CD4-positive, alpha-beta memory T cell (primary cell): ENCODE measurements around the gene PABPC1L. TPM values are rescaled to one million over a fixed set of nuclear protein-coding genes. Genes with fewer than 3 reads are reported as not detected.

Source experiments
- CTCF ChIA-PET: fragments of 350-600 bp; sonication (Branson Sonifier 250); formaldehyde crosslinking; loops from one replicate; lab custom pipeline; 2021; ENCODE audit warnings: inconsistent platforms; ENCODE audit not compliant: partially characterized antibody; lab: Charles Lee
- POLR2A ChIA-PET: fragments of 350-600 bp; sonication (Branson Sonifier 250); formaldehyde crosslinking; loops from one replicate; lab custom pipeline; 2021; ENCODE audit not compliant: partially characterized antibody; lab: Charles Lee
- DNase-seq, 5 donors: peaks; one replicate each; pipeline versions ENCODE4 v3.0.0 to v3.0.0-alpha.2; 2020 to 2022; ENCODE audit warnings: mixed read lengths in 1 of 5
- H3K27ac ChIP-seq: one replicate; pipeline ENCODE4 v1.7.0; 2013; ENCODE audit warnings: low read depth, low read length
- H3K27me3 ChIP-seq: 2 replicates; pipeline ENCODE4 v1.7.0; 2013; ENCODE audit warnings: mild to moderate bottlenecking, low read length, moderate library complexity; ENCODE audit not compliant: insufficient read depth
- H3K36me3 ChIP-seq: 2 replicates; pipeline ENCODE4 v1.7.0; 2013; ENCODE audit warnings: mild to moderate bottlenecking, low read length, moderate library complexity; ENCODE audit not compliant: insufficient read depth
- H3K4me1 ChIP-seq: 2 replicates; pipeline ENCODE4 v1.7.0; 2013; ENCODE audit warnings: mild to moderate bottlenecking, low read length, moderate library complexity; ENCODE audit not compliant: insufficient read depth
- H3K4me3 ChIP-seq, 2 donors: one replicate each; pipeline ENCODE4 v1.7.0; 2013; ENCODE audit warnings: low read length in 2 of 2, mild to moderate bottlenecking in 1 of 2
- H3K9me3 ChIP-seq, 2 donors: one replicate each; pipeline ENCODE4 v1.7.0; 2013; ENCODE audit warnings: low read length in 2 of 2, control low read depth in 1 of 2; ENCODE audit not compliant: control insufficient read depth in 1 of 2
- H3K27ac Mint-ChIP-seq, 7 donors: one replicate each; pipeline ENCODE4 v1.8.0; 2020 to 2021; ENCODE audit warnings: mixed read lengths in 7 of 7, mild to moderate bottlenecking in 6 of 7, inconsistent platforms in 3 of 7, moderate library complexity in 3 of 7
- H3K27me3 Mint-ChIP-seq, 2 donors: one replicate each; pipeline ENCODE4 v1.8.0; 2020 to 2021; ENCODE audit warnings: mixed read lengths in 2 of 2
- H3K36me3 Mint-ChIP-seq, 2 donors: one replicate each; pipeline ENCODE4 v1.8.0; 2020 to 2021; ENCODE audit warnings: mixed read lengths in 2 of 2, inconsistent platforms in 1 of 2, mild to moderate bottlenecking in 1 of 2
- H3K4me1 Mint-ChIP-seq, 4 donors: one replicate each; pipeline ENCODE4 v1.8.0; 2020 to 2021; ENCODE audit warnings: mixed read lengths in 4 of 4, mild to moderate bottlenecking in 1 of 4
- H3K4me3 Mint-ChIP-seq, 8 donors: one replicate each; pipeline ENCODE4 v1.8.0; 2020 to 2021; ENCODE audit warnings: mixed read lengths in 8 of 8, mild to moderate bottlenecking in 7 of 8, moderate library complexity in 6 of 8, inconsistent platforms in 3 of 8
- H3K9me3 Mint-ChIP-seq, 8 donors: one replicate each; pipeline ENCODE4 v1.8.0; 2020 to 2021; ENCODE audit warnings: mixed read lengths in 8 of 8, mild to moderate bottlenecking in 5 of 8, inconsistent platforms in 3 of 8, moderate library complexity in 1 of 8
- intact Hi-C: fragments of 100-400 bp; cut with micrococcal nuclease; formaldehyde crosslinking; loops from one replicate; pipeline ENCODE4 v1.15.1; 2023
- polyA plus RNA-seq, 2 donors: library from polyadenylated mRNA; unstranded; fragments of 300-500 nt; fragmentation: Illumina TruSeq; gene quantifications; one replicate each; pipeline ENCODE4 v1.2.3, GENCODE V29; 2021
- total RNA-seq, 2 experiments: library from RNA; stranded (reverse); gene quantifications; one replicate each; pipeline ENCODE4 v1.2.3, GENCODE V29; 2021

PABPC1L gene
- total and polyA plus RNA-seq, 4 experiments from 2014 or later, result 0.42 to 50.0 (median 46.5) TPM; not detected in 1

- Mint-ChIP-seq H3K4me3 (no peak overlapping the region), H3K36me3 (peaks cover 18 to 34% of the 10 kb centered on the region in 2 donors), H3K27ac (no peak overlapping the region), H3K9me3 (no peaks in the 10 kb centered on the region), H3K27me3 (no peaks in the 10 kb centered on the region), H3K4me1 (no peaks in the 10 kb centered on the region)
- ChIA-PET CTCF (no interaction called here), POLR2A (no interaction called here)
- H3K4me1 ChIP-seq, result no peaks in the 10 kb centered on the region
- H3K36me3 ChIP-seq, result peaks cover 2% of the 10 kb centered on the region
- no peak overlapping the region for H3K27ac ChIP-seq
- DNase-seq, result no peak
- H3K4me3 ChIP-seq, result no peak overlapping the region
- intact Hi-C loops, result no loop called here
- no peaks in the 10 kb centered on the region for H3K9me3 ChIP-seq
- no peaks in the 10 kb centered on the region for H3K27me3 ChIP-seq
Measured at GRCh38 chr20:44921447-44921846, 11.6 kb downstream of the PABPC1L start.

GRCh38 chr20:44924541-44924940, 14.7 kb downstream of the PABPC1L start:
- Mint-ChIP-seq H3K36me3 (peaks cover 16 to 28% of the 10 kb centered on the region in 2 donors), H3K9me3 (no peaks in the 10 kb centered on the region), H3K4me1 (no peaks in the 10 kb centered on the region), H3K27me3 (no peaks in the 10 kb centered on the region), H3K4me3 (no peak overlapping the region), H3K27ac (no peak overlapping the region)
- no peak for DNase-seq
- intact Hi-C loops, result no loop called here
- Histone ChIP-seq H3K27me3 (no peaks in the 10 kb centered on the region), H3K4me3 (no peak overlapping the region), H3K4me1 (no peaks in the 10 kb centered on the region), H3K9me3 (no peaks in the 10 kb centered on the region), H3K36me3 (no peaks in the 10 kb centered on the region), H3K27ac (no peak overlapping the region)
- POLR2A ChIA-PET, result no interaction called here
- CTCF ChIA-PET, result no interaction called here

- peak overlapping the region in 1 of 7 donors; percentile 42 for H3K27ac Mint-ChIP-seq
- H3K9me3 ChIP-seq, result no peaks in the 10 kb centered on the region
- no peaks in the 10 kb centered on the region for H3K9me3 Mint-ChIP-seq
- H3K4me1 ChIP-seq, result no peaks in the 10 kb centered on the region
- ChIA-PET CTCF (no interaction called here), POLR2A (interaction anchor here (0.7 kb wide), 1 partner anchor 122 kb away, joined by 3 read pairs; no protein-coding TSS in a partner anchor)
- intact Hi-C loops, result no loop called here
- H3K27ac ChIP-seq, result no peak overlapping the region
- no peaks in the 10 kb centered on the region for H3K27me3 Mint-ChIP-seq
- H3K27me3 ChIP-seq, result no peaks in the 10 kb centered on the region
- H3K4me3 Mint-ChIP-seq, result no peak overlapping the region
- no peak for DNase-seq
- no peaks in the 10 kb centered on the region for H3K4me1 Mint-ChIP-seq
- H3K36me3 ChIP-seq, result no peaks in the 10 kb centered on the region
- H3K4me3 ChIP-seq, result no peak overlapping the region
- peaks cover 23 to 34% of the 10 kb centered on the region in 2 donors for H3K36me3 Mint-ChIP-seq
Measured at GRCh38 chr20:44928595-44928994, 18.7 kb downstream of the PABPC1L start.

- Mint-ChIP-seq H3K4me3 (no peak overlapping the region), H3K27ac (peak overlapping the region in 2 of 7 donors; percentile 30 to 55), H3K4me1 (no peaks in the 10 kb centered on the region), H3K9me3 (no peaks in the 10 kb centered on the region), H3K36me3 (peaks cover 22 to 25% of the 10 kb centered on the region in 2 donors), H3K27me3 (no peaks in the 10 kb centered on the region)
- Histone ChIP-seq H3K9me3 (no peaks in the 10 kb centered on the region), H3K27ac (no peak overlapping the region), H3K36me3 (no peaks in the 10 kb centered on the region), H3K27me3 (no peaks in the 10 kb centered on the region), H3K4me1 (no peaks in the 10 kb centered on the region), H3K4me3 (no peak overlapping the region)
- POLR2A ChIA-PET, result interaction anchor here (0.9 kb wide), 1 partner anchor 11 kb away, joined by 3 read pairs; no protein-coding TSS in a partner anchor
- no peak for DNase-seq
- intact Hi-C loops, result no loop called here
- CTCF ChIA-PET, result no interaction called here
Measured at GRCh38 chr20:44930517-44931168, 20.8 kb downstream of the PABPC1L start.

DNA sequence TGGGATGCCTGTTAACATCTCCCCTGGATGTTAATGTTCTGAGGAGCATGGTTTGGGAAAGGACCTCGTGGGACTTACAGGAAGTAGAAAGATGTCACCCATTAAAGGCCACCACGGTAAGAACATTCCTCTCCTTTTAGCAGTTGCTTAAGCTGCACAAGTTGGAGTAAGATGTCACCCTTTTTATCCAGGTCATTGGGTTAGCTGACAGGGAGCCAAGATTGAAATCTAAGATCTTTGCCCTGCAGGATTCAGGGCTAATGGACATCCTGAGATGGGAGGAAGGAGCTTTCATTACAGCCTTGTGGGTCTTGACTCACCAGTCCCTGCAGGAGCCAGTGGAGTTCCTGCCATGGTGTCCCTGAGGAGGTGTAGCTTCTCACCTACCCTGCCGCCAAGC, 22.1 kb downstream of the PABPC1L start:
- no peak for DNase-seq
- H3K4me1 Mint-ChIP-seq, result no peaks in the 10 kb centered on the region
- Histone ChIP-seq H3K36me3 (peaks cover 8% of the 10 kb centered on the region), H3K9me3 (no peaks in the 10 kb centered on the region), H3K27ac (no peak overlapping the region), H3K4me1 (no peaks in the 10 kb centered on the region), H3K4me3 (no peak overlapping the region), H3K27me3 (no peaks in the 10 kb centered on the region)
- ChIA-PET CTCF (no interaction called here), POLR2A (no interaction called here)
- H3K9me3 Mint-ChIP-seq, result no peaks in the 10 kb centered on the region
- H3K27me3 Mint-ChIP-seq, result no peaks in the 10 kb centered on the region
- no peak overlapping the region for H3K4me3 Mint-ChIP-seq
- peaks cover 22 to 35% of the 10 kb centered on the region in 2 donors for H3K36me3 Mint-ChIP-seq
- H3K27ac Mint-ChIP-seq, result no peak overlapping the region
- intact Hi-C loops, result no loop called here

DNA sequence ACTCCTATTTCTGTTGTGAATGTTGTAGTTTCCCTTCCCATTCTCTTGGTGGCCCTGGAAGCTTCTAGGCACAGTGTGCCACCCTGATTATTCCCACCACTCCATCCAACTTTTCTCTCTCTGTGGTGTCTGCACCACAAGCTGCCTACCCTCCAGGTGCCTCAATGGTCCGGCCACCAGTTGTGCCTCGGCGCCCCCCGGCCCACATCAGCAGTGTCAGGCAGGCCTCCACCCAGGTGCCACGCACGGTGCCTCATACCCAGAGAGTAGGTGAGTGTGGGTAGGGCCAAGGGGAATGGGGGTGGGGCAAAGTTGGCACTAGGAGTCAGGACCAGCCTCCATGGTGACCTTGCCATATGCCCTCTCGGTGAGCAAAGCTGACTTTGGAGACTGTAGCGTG, 23.1 kb downstream of the PABPC1L start:
- H3K4me1 ChIP-seq, result no peaks in the 10 kb centered on the region
- no peaks in the 10 kb centered on the region for H3K27me3 ChIP-seq
- no peak for DNase-seq
- intact Hi-C loops, result no loop called here
- peak overlapping the region in 1 of 7 donors; percentile 37 for H3K27ac Mint-ChIP-seq
- no peak overlapping the region for H3K4me3 ChIP-seq
- no peaks in the 10 kb centered on the region for H3K9me3 ChIP-seq
- H3K4me3 Mint-ChIP-seq, result no peak overlapping the region
- CTCF ChIA-PET, result no interaction called here
- H3K36me3 ChIP-seq, result peaks cover 13% of the 10 kb centered on the region
- no peaks in the 10 kb centered on the region for H3K4me1 Mint-ChIP-seq
- no peaks in the 10 kb centered on the region for H3K27me3 Mint-ChIP-seq
- H3K27ac ChIP-seq, result no peak overlapping the region
- POLR2A ChIA-PET, result no interaction called here
- H3K9me3 Mint-ChIP-seq, result no peaks in the 10 kb centered on the region
- peaks cover 28 to 44% of the 10 kb centered on the region in 2 donors for H3K36me3 Mint-ChIP-seq

DNA sequence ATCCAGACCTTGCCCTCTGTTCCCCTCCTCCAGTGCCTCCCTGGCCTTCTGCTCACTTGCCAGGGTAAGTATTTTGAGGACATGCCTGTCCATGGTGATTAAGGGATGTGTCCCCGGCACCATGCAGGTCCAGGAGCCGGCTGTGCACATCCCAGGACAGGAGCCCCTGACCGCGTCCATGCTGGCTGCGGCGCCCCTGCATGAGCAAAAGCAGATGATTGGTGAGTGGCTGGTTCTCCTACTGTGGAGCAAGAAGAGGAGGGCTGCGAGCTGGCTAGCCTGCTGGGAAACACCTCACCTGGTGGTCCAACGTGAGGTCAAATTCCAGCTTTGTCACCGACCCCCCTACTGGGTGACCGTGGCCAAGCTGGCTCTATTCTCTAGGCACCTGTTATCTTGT, 26.6 kb downstream of the PABPC1L start:
- H3K9me3 Mint-ChIP-seq, result no peaks in the 10 kb centered on the region
- peak overlapping the region in 1 of 7 donors; percentile 13 for H3K27ac Mint-ChIP-seq
- Histone ChIP-seq H3K27me3 (no peaks in the 10 kb centered on the region), H3K9me3 (no peaks in the 10 kb centered on the region), H3K27ac (no peak overlapping the region), H3K4me3 (no peak overlapping the region), H3K36me3 (peaks cover 16% of the 10 kb centered on the region), H3K4me1 (no peaks in the 10 kb centered on the region)
- DNase-seq, result no peak
- peaks cover 0 to 3% (median 0%) of the 10 kb centered on the region in 4 donors for H3K4me1 Mint-ChIP-seq
- H3K27me3 Mint-ChIP-seq, result no peaks in the 10 kb centered on the region
- ChIA-PET POLR2A (no interaction called here), CTCF (interaction anchor here (1.2 to 1.3 kb wide), 2 partner anchors 15 to 169 kb away, joined by 3 to 5 read pairs; no protein-coding TSS in a partner anchor)
- H3K4me3 Mint-ChIP-seq, result no peak overlapping the region
- intact Hi-C loops, result no loop called here
- peaks cover 29 to 66% of the 10 kb centered on the region in 2 donors for H3K36me3 Mint-ChIP-seq
